ENCODE data around the gene MRPL43.

Gene MRPL43

GRCh38 chr10:101015582-101015973, 28.3 kb upstream of the MRPL43 start:
- H3K36me3 Mint-ChIP-seq (ENCODE audit: low read depth) = no peaks in the 10 kb centered on the region
- no peak overlapping the region for H3K27ac Mint-ChIP-seq

GRCh38 chr10:101014966-101015581, 27.8 kb upstream of the MRPL43 start:
- no peaks in the 10 kb centered on the region for H3K36me3 Mint-ChIP-seq (ENCODE audit: low read depth)
- no peak for TF ChIP-seq CTCF (IDR thresholded peaks at IDR 0.05; ENCODE audit: unreplicated experiment in 3 of 3)
- no peak overlapping the region for H3K4me3 Mint-ChIP-seq
- peaks cover 47% of the 10 kb centered on the region for H3K27me3 Mint-ChIP-seq (ENCODE audit: low read depth)
- no peak overlapping the region for H3K27ac Mint-ChIP-seq
- peaks cover 47% of the 10 kb centered on the region for H3K4me1 Mint-ChIP-seq
- H3K9me3 Mint-ChIP-seq = no peaks in the 10 kb centered on the region

More at GRCh38 chr10:101015582-101015973, 28.3 kb upstream of the MRPL43 start:
- H3K27me3 Mint-ChIP-seq (ENCODE audit: low read depth) = peaks cover 47% of the 10 kb centered on the region
- TF ChIP-seq CTCF (IDR thresholded peaks at IDR 0.05; ENCODE audit: unreplicated experiment in 3 of 3) = no peak
- H3K4me3 Mint-ChIP-seq = no peak overlapping the region
- peaks cover 47% of the 10 kb centered on the region for H3K4me1 Mint-ChIP-seq
- H3K9me3 Mint-ChIP-seq = no peaks in the 10 kb centered on the region

GRCh38 chr10:101014230-101014884, 27.1 kb upstream of the MRPL43 start:
- Mint-ChIP-seq H3K9me3 (no peaks in the 10 kb centered on the region), H3K4me3 (no peak overlapping the region), H3K4me1 (peaks cover 43% of the 10 kb centered on the region), H3K27me3 (ENCODE audit: low read depth) (peaks cover 43% of the 10 kb centered on the region), H3K36me3 (ENCODE audit: low read depth) (no peaks in the 10 kb centered on the region), H3K27ac (peak overlapping the region; percentile 30 to 44 (median 34))
- peak; percentile 83 to 90 (median 90) for TF ChIP-seq CTCF (IDR thresholded peaks at IDR 0.05; ENCODE audit: unreplicated experiment in 3 of 3)

- H3K9me3 Mint-ChIP-seq = no peaks in the 10 kb centered on the region
- no peak for TF ChIP-seq CTCF (IDR thresholded peaks at IDR 0.05; ENCODE audit: unreplicated experiment in 3 of 3)
- H3K27ac Mint-ChIP-seq = peak overlapping the region; percentile 32 to 75 (median 71)
- no peaks in the 10 kb centered on the region for H3K36me3 Mint-ChIP-seq (ENCODE audit: low read depth)
- peaks cover 36% of the 10 kb centered on the region for H3K27me3 Mint-ChIP-seq (ENCODE audit: low read depth)
- H3K4me1 Mint-ChIP-seq = peaks cover 39% of the 10 kb centered on the region
- no peak overlapping the region for H3K4me3 Mint-ChIP-seq
Measured at GRCh38 chr10:101013365-101013825, 26.1 kb upstream of the MRPL43 start.

GRCh38 chr10:101012525-101013364, 25.4 kb upstream of the MRPL43 start:
- H3K36me3 Mint-ChIP-seq (ENCODE audit: low read depth) = no peaks in the 10 kb centered on the region
- H3K4me1 Mint-ChIP-seq = peaks cover 38% of the 10 kb centered on the region
- peak; percentile 91 to 96 (median 92) for TF ChIP-seq CTCF (IDR thresholded peaks at IDR 0.05; ENCODE audit: unreplicated experiment in 3 of 3)
- H3K27ac Mint-ChIP-seq = peak overlapping the region; percentile 32 to 75 (median 71)
- no peaks in the 10 kb centered on the region for H3K9me3 Mint-ChIP-seq
- H3K27me3 Mint-ChIP-seq (ENCODE audit: low read depth) = peaks cover 33% of the 10 kb centered on the region
- peak overlapping the region in 1 of 3 experiments; percentile 26 for H3K4me3 Mint-ChIP-seq
